ENCODE measurements around the gene SLC45A2. TPM values are rescaled to one million over a fixed set of nuclear protein-coding genes. Genes with fewer than 3 reads are reported as not detected.

SLC45A2 gene
- total RNA-seq, 4 donors from 2014 or later, result 0.58 TPM; not detected in 3

DNA sequence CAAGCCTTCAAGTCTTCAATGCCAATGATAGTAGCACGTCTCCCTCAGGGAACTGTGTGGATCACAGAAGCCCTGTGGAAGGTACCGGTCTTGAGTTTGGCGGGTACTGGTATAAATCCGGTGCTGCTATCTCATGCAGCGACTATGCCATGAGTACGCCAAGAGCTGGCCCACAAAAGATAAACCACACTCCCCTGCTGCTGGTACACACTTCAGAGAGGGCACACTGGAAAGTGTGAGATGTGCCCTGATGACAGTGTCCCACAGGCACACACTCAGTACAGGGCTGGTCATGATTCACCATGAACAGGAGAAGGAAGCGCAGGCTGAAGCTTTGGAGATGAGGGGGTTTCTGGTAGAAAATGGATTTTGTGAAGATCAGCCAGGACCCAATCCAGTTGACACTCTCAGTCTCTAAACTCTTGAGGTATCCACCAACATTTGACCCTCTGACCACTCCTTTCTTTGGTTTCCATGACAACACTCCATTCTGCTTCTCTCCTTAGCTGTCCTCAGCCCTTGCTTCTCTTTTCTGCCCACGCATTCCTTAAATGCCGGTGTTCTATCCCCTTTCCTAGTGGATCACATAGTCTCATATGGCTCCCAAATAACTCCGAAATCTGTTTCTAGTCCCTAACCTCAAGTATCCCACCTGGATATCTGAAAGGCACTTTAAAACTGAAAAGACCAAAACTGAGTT is 18.3 kb upstream of the SLC45A2 start:
- H3K36me3 ChIP-seq, result no peaks in the 10 kb centered on the region
- TF ChIP-seq POLR2A (IDR thresholded peaks at IDR 0.05), result no peak
- TF ChIP-seq, protein P1, sequence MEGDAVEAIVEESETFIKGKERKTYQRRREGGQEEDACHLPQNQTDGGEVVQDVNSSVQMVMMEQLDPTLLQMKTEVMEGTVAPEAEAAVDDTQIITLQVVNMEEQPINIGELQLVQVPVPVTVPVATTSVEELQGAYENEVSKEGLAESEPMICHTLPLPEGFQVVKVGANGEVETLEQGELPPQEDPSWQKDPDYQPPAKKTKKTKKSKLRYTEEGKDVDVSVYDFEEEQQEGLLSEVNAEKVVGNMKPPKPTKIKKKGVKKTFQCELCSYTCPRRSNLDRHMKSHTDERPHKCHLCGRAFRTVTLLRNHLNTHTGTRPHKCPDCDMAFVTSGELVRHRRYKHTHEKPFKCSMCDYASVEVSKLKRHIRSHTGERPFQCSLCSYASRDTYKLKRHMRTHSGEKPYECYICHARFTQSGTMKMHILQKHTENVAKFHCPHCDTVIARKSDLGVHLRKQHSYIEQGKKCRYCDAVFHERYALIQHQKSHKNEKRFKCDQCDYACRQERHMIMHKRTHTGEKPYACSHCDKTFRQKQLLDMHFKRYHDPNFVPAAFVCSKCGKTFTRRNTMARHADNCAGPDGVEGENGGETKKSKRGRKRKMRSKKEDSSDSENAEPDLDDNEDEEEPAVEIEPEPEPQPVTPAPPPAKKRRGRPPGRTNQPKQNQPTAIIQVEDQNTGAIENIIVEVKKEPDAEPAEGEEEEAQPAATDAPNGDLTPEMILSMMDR (IDR thresholded peaks at IDR 0.05), result no peak
- DNase-seq, result no peak
- H3K4me1 ChIP-seq, result peaks cover 0 to 8% of the 10 kb centered on the region in 2 donors
- no peak overlapping the region for H3K27ac ChIP-seq
- no peak overlapping the region for H3K4me3 ChIP-seq
- intact Hi-C loops (cut with DNase I; ENCODE audit: low total_unique reads), result no loop called here
- no peaks in the 10 kb centered on the region for H3K27me3 ChIP-seq
- H3K9me3 ChIP-seq, result no peaks in the 10 kb centered on the region

DNA sequence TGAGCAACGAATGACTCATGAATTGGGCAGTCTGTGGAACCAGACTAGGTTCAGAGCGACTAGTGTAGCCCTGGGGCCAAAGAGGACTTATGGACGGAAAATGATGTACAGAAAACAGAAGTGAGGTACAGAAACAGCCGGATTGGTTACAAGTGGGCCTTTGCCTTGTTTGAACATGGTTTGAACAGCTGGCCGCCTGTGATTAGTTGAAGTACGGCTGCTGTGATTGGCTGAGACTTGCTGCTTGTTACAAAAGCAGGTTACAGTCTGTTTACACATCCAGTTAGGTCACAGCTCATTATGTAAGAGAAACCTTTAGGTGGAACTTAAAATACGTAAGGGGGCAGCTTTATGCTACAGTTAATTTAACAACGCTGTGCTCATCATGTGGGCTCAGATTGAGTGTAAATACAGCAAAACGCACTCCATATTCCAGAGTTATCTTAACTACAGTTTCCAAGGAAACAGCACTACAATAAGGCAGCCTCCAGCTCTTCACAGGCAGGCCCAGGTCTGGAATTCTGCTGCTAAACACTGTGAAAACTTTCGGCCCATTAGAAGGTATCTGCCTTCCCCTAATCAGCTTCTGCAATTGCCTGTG is 16.8 kb upstream of the SLC45A2 start:
- H3K4me1 ChIP-seq, result peaks cover 0 to 2% of the 10 kb centered on the region in 2 donors
- no peaks in the 10 kb centered on the region for H3K36me3 ChIP-seq
- no peaks in the 10 kb centered on the region for H3K27me3 ChIP-seq
- DNase-seq, result no peak
- no peaks in the 10 kb centered on the region for H3K9me3 ChIP-seq
- TF ChIP-seq, protein P1 (IDR thresholded peaks at IDR 0.05), result no peak
- no peak for TF ChIP-seq POLR2A (IDR thresholded peaks at IDR 0.05)
- intact Hi-C loops (cut with DNase I; ENCODE audit: low total_unique reads), result no loop called here
- H3K27ac ChIP-seq, result no peak overlapping the region
- H3K4me3 ChIP-seq, result no peak overlapping the region

DNA sequence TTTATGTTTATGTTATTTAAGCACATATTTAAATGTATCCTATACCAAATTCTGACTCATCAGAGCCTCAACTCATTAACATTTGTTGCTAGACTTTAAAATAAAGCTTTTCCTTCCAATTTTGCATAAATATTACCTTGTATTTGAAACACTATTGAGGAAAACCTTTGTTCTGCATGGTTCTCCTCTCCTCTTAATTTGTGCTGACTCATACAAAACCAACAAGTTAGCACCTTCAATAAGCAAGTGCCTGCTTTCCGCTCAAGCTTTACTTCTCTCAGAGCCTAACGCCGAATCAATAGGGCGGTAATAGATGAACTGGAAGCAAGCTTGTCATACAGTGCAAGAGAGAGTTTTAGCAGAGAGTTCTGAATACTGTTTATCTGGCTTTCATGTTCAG is 15.5 kb upstream of the SLC45A2 start:
- H3K4me1 ChIP-seq, result no peaks in the 10 kb centered on the region
- no peak for DNase-seq
- no peaks in the 10 kb centered on the region for H3K36me3 ChIP-seq
- TF ChIP-seq, protein P1 (IDR thresholded peaks at IDR 0.05), result no peak
- TF ChIP-seq POLR2A (IDR thresholded peaks at IDR 0.05), result no peak
- intact Hi-C loops (cut with DNase I; ENCODE audit: low total_unique reads), result loop anchor here (10.0 kb wide), 1 partner anchor 465 kb away; no protein-coding TSS in a partner anchor
- H3K4me3 ChIP-seq, result no peak overlapping the region
- H3K27me3 ChIP-seq, result no peaks in the 10 kb centered on the region
- no peak overlapping the region for H3K27ac ChIP-seq
- H3K9me3 ChIP-seq, result no peaks in the 10 kb centered on the region

- Histone ChIP-seq H3K27me3 (no peaks in the 10 kb centered on the region), H3K36me3 (no peaks in the 10 kb centered on the region), H3K4me3 (no peak overlapping the region), H3K9me3 (no peaks in the 10 kb centered on the region), H3K4me1 (no peaks in the 10 kb centered on the region), H3K27ac (no peak overlapping the region)
- TF ChIP-seq, protein P1 (IDR thresholded peaks at IDR 0.05), result peak; percentile 53 to 68 (median 60)
- TF ChIP-seq POLR2A (IDR thresholded peaks at IDR 0.05), result no peak
- intact Hi-C loops (cut with DNase I; ENCODE audit: low total_unique reads), result loop anchor here (10.0 kb wide), 1 partner anchor 467 kb away; no protein-coding TSS in a partner anchor
- DNase-seq, result peak; percentile 42 to 66
Observed at GRCh38 chr5:33997331-33997983, 13.0 kb upstream of the SLC45A2 start.

- intact Hi-C loops (cut with DNase I; ENCODE audit: low total_unique reads), result loop anchor here (10.0 kb wide), 1 partner anchor 469 kb away; no protein-coding TSS in a partner anchor
- TF ChIP-seq POLR2A (IDR thresholded peaks at IDR 0.05), result no peak
- TF ChIP-seq, protein P1 (IDR thresholded peaks at IDR 0.05), result no peak
- Histone ChIP-seq H3K36me3 (no peaks in the 10 kb centered on the region), H3K27ac (no peak overlapping the region), H3K27me3 (no peaks in the 10 kb centered on the region), H3K4me3 (no peak overlapping the region), H3K4me1 (no peaks in the 10 kb centered on the region), H3K9me3 (no peaks in the 10 kb centered on the region)
- DNase-seq, result no peak
Observed at GRCh38 chr5:33995865-33996264, 11.4 kb upstream of the SLC45A2 start.
